HG02763 (cell line): ENCODE results near the gene KIF22.
"Not testable (repeated sequence)": the region's sequence is repeated elsewhere in the genome, so short reads cannot be mapped to it uniquely, and the experiment has no call there.

Experiments used
- ATAC-seq: cut with Tn5 transposase; IDR thresholded peaks from one replicate; pipeline ENCODE4 v1.9.1; 2021; ENCODE audit warnings: mild to moderate bottlenecking, moderate library complexity; ENCODE audit not compliant: unreplicated experiment

The KIF22 gene

DNA sequence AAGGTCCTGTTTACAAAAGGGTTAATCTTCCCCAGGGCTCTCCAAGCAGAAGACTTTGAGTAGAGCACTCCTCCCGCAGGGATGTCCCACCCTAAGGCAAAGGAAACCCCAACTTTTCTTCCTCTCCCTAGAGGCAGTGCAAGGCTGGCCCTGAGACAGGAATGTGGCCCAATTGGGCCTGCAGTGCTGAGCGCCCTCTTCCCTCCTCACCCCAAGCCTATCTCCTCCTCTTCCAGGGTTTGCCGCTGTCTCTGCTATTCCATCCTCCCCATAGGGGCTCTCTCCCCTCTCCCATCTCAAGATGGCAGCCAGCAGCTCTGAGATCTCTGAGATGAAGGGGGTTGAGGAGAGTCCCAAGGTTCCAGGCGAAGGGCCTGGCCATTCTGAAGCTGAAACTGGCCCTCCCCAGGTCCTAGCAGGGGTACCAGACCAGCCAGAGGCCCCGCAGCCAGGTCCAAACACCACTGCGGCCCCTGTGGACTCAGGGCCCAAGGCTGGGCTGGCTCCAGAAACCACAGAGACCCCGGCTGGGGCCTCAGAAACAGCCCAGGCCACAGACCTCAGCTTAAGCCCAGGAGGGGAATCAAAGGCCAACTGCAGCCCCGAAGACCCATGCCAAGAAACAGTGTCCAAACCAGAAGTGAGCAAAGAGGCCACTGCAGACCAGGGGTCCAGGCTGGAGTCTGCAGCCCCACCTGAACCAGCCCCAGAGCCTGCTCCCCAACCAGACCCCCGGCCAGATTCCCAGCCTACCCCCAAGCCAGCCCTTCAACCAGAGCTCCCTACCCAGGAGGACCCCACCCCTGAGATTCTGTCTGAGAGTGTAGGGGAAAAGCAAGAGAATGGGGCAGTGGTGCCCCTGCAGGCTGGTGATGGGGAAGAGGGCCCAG is 22.4 kb downstream of the KIF22 start:
- no peak for ATAC-seq

DNA sequence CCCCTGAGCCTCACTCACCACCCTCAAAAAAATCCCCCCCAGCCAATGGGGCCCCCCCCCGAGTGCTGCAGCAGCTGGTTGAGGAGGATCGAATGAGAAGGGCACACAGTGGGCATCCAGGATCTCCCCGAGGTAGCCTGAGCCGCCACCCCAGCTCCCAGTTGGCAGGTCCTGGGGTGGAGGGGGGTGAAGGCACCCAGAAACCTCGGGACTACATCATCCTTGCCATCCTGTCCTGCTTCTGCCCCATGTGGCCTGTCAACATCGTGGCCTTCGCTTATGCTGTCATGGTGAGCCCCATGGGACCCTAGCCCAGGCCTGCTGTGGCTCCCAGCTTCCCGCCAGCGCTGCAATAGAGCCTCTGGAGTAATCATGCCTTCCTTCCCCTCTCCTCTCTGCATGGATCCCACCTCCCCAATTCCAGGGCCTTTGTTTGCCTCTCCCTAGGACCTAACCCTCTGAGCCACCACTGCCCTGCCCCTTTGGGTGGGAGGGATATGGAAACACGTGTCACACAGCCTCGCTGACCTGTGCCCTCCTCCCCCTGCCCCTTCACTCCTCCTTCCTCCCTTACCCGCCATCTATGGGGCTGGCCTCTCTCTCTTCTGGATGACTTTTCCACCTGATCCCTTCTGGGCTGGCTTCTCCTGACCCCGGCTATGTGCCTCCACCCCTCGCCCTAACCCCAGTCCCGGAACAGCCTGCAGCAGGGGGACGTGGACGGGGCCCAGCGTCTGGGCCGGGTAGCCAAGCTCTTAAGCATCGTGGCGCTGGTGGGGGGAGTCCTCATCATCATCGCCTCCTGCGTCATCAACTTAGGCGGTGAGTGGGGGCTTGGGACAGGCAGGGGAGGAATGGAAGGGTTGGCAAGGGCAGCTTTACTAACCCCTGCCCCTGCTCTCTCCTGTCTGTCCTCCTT is 23.4 kb downstream of the KIF22 start:
- ATAC-seq = no peak

DNA sequence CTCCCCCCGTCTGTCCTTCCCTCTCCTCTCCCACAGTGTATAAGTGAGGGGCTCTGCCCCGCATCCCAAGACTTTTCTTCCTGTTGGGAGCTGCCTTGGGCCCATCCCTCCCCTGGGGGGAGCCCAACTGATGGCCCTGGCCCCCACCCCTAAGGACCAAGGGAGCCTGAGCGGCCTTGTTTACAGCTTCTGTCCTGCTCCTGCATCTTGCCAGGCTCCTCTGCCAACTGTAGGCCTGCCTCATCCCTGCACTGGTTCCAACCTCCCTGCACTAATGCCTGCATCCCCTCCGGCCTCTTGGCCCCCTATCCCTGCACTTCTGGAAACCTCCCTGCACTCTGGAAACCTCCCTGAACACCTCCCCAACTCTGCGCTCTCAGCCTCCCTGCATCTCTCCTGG is 24.0 kb downstream of the KIF22 start:
- no peak for ATAC-seq

DNA sequence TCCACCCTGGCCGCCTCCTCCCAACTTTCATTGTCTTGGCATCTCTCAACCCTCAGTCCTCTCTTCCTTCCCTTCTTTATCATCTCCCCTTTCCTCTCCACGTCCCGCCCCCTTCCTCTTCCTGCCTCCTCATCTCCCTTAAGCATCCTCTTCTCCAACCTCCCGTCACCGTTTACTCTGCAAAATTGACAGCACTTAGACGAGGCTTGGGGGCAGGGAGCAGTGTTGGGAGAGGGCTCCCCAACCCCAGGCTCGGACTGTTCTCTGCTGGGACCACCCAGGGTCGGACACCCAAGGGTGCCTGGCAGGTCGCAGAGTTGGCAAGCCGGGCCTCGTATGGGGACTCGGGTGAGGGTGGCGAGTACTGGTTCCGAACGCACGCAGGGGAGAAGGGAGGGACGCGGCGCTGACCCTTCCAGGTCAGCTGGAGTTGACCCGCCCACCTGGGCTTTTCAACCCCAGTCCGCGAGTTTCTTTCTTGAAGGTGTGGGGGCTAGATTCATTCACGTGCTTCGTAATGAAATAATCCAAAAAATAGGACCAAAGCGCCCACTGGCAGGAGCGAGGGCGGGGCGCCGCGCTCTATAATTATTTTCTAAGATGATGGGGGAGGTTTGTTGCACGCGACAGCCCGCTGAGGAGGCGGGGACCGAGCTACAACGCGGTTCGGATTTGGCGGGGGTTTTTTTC is 24.6 kb downstream of the KIF22 start:
- no peak for ATAC-seq

DNA sequence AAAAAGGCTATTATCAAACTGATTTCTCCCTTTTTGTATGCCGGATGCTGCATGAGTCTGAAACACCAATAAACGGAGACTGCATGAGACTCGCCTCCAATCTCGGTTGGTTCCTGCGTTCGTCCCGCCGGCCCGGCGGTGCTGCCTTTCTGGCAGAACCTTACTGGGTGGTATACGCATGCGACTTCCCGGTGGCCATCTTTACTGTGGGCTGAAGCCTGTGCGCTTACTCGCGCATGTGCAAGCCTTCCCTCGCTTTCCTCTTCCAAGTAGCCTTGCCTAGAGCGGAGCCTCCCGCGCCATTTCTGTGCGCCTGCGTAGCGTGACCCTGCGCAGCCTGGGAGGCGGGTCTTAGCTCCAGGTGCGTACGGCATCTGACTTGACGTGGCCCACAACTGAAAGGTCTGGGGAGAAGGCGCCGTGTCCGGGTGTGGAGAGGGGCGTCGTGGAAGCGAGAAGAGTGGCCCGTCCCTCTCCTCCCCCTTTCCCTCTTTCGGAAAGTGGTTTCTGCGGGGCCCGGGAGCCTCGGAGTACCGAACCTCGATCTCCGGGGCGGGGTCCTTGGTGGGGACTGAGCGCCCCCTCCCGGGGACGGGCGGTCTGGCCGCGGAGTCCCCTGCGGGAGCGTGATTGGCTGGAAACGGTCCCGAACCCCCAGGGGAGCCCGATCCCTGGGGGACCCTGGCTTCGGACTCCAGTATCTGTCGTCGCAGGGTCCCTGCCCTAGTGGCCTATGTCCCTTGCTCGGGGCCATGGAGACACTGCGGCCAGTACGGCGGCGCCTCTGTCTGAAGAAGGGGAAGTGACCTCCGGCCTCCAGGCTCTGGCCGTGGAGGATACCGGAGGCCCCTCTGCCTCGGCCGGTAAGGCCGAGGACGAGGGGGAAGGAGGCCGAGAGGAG is 25.5 kb downstream of the KIF22 start, which contains the start of gene PAGR1:
Gene PAGR1, plus strand, starts transcription at position 360 of the 901 bp plus-strand sequence. Its CDS starts 374 bp downstream, at position 734.
- peak; percentile 60 for ATAC-seq

DNA sequence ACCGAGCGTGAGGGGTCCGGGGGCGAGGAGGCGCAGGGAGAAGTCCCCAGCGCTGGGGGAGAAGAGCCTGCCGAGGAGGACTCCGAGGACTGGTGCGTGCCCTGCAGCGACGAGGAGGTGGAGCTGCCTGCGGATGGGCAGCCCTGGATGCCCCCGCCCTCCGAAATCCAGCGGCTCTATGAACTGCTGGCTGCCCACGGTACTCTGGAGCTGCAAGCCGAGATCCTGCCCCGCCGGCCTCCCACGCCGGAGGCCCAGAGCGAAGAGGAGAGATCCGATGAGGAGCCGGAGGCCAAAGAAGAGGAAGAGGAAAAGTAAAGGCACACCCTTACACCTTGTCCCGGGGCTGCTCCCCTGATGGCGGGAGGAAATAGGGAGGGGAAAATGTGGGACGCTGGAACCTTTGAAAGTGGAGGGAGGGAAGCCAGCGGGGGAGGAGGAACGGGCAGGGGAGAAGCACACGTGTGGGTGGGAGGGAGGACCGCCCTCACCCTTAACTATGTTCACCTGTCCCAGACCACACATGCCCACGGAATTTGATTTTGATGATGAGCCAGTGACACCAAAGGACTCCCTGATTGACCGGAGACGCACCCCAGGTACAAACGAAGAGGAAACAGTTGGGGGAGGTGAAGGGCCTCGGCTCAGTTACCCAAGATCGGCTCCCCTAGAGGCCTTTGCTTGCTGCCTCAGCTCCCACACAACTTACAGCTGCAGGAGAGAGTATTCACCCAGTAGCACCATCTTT is 26.3 kb downstream of the KIF22 start:
- ATAC-seq = peak; percentile 10

DNA sequence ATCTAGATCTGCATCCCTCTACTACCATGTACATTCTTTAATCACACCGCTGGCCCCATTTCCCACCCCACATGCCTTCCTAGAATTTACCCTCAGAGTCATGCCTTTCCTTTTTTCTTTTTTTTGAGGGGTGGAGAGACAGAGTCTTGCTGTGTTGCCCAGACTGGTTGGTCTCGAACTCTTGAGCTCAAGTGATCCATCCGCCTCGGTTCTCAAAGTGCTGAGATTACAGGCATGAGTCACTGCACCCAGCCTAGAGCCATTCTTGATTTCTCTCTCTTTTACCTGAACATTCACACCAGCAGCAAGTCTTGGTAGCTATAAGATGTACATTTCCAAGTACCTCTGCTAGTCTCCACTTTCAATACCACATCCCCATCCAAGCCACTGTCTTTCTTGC is 27.5 kb downstream of the KIF22 start:
- no peak for ATAC-seq

DNA sequence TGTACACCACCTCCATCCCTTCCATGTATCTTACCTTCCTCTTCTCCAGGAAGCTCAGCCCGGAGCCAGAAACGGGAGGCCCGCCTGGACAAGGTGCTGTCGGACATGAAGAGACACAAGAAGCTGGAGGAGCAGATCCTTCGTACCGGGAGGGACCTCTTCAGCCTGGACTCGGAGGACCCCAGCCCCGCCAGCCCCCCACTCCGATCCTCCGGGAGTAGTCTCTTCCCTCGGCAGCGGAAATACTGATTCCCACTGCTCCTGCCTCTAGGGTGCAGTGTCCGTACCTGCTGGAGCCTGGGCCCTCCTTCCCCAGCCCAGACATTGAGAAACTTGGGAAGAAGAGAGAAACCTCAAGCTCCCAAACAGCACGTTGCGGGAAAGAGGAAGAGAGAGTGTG is 29.0 kb downstream of the KIF22 start:
- ATAC-seq = no peak

DNA sequence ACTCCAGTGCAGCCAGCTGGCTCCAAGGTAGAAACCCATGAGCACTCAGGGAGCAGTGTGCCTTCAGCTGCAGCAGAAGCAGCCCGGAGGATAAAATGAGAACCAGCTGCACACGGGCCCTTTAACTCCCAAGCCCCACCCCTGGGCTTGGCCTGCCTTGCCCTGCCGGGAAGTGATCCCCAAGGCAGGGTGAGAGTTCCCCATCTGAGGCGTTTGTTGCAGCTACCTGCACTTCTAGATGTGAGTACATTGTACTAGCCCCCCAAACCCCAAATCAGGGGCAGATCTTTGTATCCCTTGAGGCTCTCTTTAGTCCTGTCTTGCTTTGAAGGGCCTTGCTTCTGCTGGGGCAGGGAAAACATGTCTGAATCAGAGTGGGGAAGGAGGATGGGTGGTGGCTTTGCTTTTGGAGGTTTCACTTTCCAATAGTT is 29.7 kb downstream of the KIF22 start, which contains the start of gene MVP:
Gene MVP, plus strand, starts transcription at position 192 of the 431 bp plus-strand sequence. CDS start 10,088 bp downstream, outside the sequence.
- no peak for ATAC-seq

DNA sequence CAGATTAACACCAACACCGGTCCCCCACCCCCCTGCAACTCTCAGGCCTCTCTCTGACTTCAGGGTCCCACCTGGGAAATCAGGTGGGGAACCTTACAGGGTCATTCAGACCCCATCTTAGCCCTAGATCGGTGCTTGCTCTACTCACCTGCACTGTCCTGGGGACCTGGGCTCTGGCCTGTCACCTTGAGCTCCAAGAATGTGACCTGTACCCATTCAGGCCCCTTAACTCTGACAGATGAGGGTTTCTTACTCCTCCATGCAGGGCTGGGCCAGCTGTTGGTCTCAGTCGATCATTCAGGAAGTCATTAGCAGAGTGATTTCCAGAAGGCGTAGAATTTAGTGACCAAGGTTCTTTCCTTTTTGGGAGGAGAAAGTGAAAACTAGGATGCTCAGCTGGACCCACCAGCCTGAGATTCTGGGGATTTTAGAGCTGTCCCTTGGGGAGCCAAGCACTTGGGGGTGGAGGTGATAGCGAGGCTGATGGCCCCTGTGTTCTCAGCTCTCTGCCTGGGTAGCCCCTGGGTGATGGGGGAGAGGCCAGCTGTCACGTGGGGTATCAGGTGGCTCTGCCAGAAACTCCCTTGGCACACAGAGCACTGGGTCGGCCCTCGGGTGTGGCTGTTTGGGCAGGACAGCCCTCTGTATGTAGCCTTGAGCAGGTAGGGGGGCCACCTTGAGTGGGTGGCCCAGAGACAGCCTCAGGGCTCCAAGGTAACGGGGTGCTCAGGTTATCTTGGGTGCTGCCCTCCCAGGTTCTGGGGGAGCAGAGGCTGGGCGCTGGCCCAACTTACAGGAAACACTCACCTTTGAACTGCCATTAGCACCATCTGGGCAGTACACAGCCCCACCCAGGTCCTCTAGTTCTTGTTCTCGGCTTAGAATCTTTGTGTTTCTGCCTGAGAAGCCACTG is 30.4 kb downstream of the KIF22 start:
- ATAC-seq = peak; percentile 36

DNA sequence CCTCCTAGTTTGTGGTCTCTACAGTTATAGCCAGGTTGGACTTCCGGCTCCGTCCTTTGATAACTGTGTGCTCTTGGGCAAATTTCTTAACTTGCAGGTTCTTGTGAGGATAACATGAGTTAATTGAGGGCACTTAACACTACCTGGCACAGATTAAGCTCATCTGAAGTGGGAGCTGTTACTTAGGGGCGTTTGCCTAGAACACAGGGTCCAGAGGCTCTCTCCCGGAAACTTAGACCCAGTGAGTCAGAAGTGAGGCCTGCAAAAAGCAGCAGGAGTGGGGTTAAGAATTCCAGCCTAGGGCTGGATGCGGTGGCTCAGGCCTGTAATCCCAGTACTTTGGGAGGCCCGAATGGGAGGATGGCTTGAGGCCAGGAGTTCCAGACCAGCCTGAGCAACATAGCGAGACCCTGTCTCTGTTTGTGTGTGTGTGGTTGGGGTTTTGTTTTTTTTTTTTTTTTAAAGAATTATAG is 31.1 kb downstream of the KIF22 start:
- ATAC-seq = no peak

DNA sequence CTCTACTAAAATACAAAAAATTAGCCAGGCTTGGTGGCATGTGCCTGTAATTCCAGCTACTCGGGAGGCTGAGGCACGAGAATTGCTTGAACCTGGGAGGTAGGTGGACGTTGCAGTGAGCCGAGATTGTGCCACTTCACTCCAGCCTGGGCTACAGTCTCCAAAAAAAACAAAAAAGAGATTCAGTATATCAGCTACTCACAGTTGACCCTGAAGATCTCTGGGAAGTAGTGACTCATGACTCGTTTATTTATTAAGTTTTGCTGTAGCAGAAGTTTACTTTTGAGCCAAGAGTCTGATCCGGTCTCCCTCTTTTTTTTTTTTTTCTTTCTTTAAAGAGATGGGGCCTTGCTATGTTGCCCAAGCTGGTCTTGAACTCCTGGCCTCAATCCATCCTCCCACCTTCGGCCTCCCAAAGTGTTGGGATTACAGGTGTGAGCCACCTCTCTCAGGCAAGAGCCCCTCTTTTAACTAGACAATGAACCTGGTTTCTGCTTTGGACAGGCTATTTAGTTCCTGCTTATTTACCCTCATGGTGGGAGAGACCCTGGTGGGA is 34.1 kb downstream of the KIF22 start:
- ATAC-seq = no peak

DNA sequence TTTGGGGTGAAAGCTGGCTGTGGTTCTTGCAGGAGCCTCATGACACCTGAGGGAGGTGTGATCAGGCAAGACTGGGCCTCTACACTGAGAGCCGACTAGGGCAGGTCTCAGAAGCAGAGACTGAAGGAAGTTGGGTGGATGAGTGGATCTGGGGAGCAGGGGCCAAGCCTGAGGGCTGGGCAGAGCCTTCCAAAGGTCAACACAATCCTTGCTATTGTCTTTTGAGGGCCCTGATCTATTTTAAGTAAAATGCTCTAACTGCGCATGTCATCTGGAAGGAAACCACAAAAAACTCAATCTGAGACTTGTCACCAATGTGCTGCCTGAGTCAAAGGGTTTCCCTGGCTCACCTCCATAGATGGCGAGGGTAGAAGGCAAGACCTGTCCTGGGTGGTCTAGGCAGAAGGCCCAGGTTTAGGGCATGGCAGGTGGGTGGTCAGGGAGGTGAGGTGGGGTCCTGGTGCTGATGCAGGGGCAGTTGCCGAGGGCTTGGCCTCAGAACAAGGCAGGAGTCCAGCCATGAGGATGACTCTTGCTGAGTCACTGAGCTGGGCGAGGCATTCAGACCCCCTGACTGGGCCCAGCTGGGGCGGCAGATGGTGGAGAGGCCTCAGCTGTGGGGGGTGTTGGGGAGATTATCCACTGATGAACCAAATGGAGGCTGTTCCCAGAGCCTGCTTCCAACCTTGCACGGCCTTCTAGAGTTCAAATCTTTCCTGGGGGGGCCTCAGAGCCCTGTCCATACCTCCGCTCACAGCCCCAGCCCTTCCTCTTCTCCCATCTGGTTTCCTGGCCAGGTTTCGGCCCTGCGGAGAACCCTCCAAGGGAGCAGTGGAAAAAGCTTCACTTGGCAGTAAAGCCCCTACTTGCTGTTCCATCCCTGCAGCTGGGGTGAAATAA is 34.8 kb downstream of the KIF22 start:
- no peak for ATAC-seq

DNA sequence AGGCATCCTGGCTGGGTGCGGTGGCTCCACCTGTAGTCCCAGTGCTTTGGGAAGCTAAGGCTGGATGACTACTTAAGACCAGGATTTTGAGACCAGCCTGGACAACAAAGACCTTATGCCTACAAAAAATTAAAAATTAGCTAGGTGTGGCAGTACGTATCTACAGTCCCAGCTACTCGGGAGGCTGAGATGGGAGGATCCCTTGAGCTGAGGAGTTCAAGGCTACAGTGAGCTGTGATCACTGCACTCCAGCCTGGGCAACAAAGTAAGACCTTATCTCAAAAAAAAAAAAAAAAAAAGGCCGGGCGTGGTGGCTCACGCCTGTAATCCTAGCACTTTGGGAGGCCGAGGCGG is 35.8 kb downstream of the KIF22 start:
- ATAC-seq = no peak

DNA sequence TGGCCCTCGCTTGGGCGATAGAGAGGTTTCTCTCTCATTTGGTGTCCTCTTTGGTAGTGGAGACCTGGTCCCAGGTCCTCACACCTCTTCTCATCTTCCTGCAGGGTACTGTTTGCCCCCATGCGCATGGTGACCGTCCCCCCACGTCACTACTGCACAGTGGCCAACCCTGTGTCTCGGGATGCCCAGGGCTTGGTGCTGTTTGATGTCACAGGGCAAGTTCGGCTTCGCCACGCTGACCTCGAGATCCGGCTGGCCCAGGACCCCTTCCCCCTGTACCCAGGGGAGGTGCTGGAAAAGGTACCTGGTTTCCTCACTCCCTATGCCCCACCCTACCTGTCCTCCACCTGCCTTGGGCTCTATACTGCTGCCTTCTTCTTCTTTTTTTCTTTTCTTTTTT is 40.2 kb downstream of the KIF22 start:
- no peak for ATAC-seq

DNA sequence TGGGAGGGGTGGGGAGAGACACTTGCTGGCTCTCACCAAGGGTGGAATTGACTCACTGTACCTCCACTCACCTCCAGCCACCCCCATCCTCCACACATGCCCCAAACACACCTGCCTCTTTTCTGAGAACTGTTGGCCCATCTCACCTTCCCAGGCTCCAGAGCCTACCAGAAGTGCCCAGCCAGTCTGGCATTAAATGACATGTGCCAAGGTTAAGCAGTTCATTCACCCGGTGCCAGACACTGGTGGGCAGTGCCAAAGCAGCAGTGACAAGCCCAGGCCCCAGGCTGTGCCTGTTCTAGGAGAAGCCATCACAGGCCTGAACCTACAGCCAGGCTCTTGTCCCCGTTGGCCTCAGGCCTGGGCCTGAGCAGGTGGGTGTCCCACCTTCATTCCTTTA is 40.9 kb downstream of the KIF22 start:
- no peak for ATAC-seq

DNA sequence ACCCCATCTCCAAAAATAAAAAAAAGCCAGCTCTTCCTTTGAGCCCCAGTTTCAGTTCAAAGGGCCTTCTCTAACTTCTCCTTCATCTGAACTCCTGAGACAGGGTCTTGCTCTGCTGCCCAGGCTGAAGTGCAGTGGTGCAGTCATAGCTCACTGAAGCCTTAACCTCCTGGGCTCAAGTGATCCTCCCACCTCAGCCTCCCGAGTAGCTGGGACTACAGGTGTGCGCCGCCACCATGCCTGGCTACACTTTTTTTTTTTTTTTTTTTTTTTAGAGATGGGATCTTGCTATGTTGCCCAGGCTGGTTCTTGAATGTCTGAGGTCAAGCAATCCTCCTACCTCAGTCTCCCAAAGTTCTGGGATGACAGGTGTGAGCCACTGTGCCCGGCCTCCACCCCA is 42.7 kb downstream of the KIF22 start:
- not testable (repeated sequence) for ATAC-seq
